B cell (primary cell): Measurements from ENCODE around the gene CHTF18. TPM values are rescaled to one million over a fixed set of nuclear protein-coding genes. Genes with fewer than 3 reads are reported as not detected.

ENCODE experiments used
- ATAC-seq: fragments of 200-7000 bp; cut with Tn5 transposase; one replicate; pipeline ENCODE4 v1.10.0; 2021; ENCODE audit warnings: low read depth, mild to moderate bottlenecking, moderate number of reproducible peaks, moderate library complexity
- CTCF ChIA-PET: fragments of 350-600 bp; sonication (Branson Sonifier 250); formaldehyde crosslinking; loops from one replicate; lab custom pipeline; 2021; ENCODE audit warnings: antibody characterized with exemption, inconsistent platforms; lab: Charles Lee
- POLR2A ChIA-PET: fragments of 350-600 bp; sonication (Branson Sonifier 250); formaldehyde crosslinking; loops from one replicate; lab custom pipeline; 2021; ENCODE audit warnings: antibody characterized with exemption; lab: Charles Lee
- DNase-seq: peaks from one replicate; pipeline ENCODE4 v3.0.0; 2013
- H2AFZ ChIP-seq: 2 replicates; pipeline ENCODE4 v1.6.1; 2012; ENCODE audit warnings: mild to moderate bottlenecking, low read depth, low read length; ENCODE audit not compliant: insufficient read depth, poor library complexity, severe bottlenecking
- H3K27ac ChIP-seq, 2 donors: 1 replicate in 1 of 2; 2 replicates in 1 of 2; pipeline ENCODE4 v1.5.1; 2012 to 2013; ENCODE audit warnings: low read length in 2 of 2, mild to moderate bottlenecking in 2 of 2, moderate library complexity in 1 of 2
- H3K27me3 ChIP-seq, 4 experiments: fragments of 200-600 bp in 1 of 4; sonication (generic) in 1 of 4; replicated peaks in 1 of 4; 1 replicate in 2 of 4; 2 replicates in 2 of 4; pipeline versions ENCODE4 v1.6.1 to v1.7.0; 2013 to 2016; ENCODE audit warnings: low read length in 3 of 4, mild to moderate bottlenecking in 2 of 4, mixed read lengths in 1 of 4, moderate library complexity in 1 of 4; ENCODE audit not compliant: insufficient read depth in 4 of 4, control insufficient read depth in 3 of 4; ENCODE audit errors: control extremely low read depth in 1 of 4
- H3K36me3 ChIP-seq, 2 experiments: replicated peaks in 1 of 2; 1 replicate in 1 of 2; 2 replicates in 1 of 2; pipeline versions ENCODE4 v1.6.1 to v1.7.1; 2013; ENCODE audit warnings: low read length in 1 of 2; ENCODE audit not compliant: insufficient read depth in 2 of 2, control insufficient read depth in 1 of 2; ENCODE audit errors: control extremely low read depth in 1 of 2, extremely low read depth in 1 of 2
- H3K4me1 ChIP-seq, 2 donors: fragments of 200-600 bp in 1 of 2; sonication (generic) in 1 of 2; 1 replicate in 1 of 2; 2 replicates in 1 of 2; pipeline versions ENCODE4 v1.5.1 to v1.6.1; 2013 to 2017; ENCODE audit warnings: low read length in 2 of 2; ENCODE audit not compliant: control insufficient read depth in 2 of 2, insufficient read depth in 2 of 2
- H3K4me2 ChIP-seq: replicated peaks from 2 replicates; pipeline ENCODE3; 2012; ENCODE audit warnings: mild to moderate bottlenecking, low read depth, low read length; ENCODE audit not compliant: poor library complexity, severe bottlenecking
- H3K4me3 ChIP-seq, 5 experiments: fragments of 200-600 bp in 1 of 5; sonication (generic) in 1 of 5; 1 replicate in 3 of 5; 2 replicates in 2 of 5; pipeline versions ENCODE4 v1.5.1 to v1.7.0; 2011 to 2016; ENCODE audit warnings: low read length in 4 of 5, mild to moderate bottlenecking in 4 of 5, low read depth in 2 of 5, control low read depth in 1 of 5, moderate library complexity in 1 of 5; ENCODE audit not compliant: insufficient read depth in 1 of 5; ENCODE audit errors: control extremely low read depth in 1 of 5, extremely low read depth in 1 of 5
- H3K79me2 ChIP-seq: fragments of 200-600 bp; sonication (generic); one replicate; pipeline ENCODE4 v1.6.0; 2016; ENCODE audit warnings: low read length; ENCODE audit not compliant: control insufficient read depth, insufficient read depth
- H3K9ac ChIP-seq: fragments of 200-600 bp; sonication (generic); 2 replicates; pipeline ENCODE4 v1.6.1; 2017; ENCODE audit warnings: mild to moderate bottlenecking, low read length, moderate library complexity
- H3K9me3 ChIP-seq, 3 donors: one replicate each; pipeline versions ENCODE4 v1.6.1 to v1.7.1; 2013; ENCODE audit warnings: low read length in 2 of 3; ENCODE audit not compliant: control insufficient read depth in 2 of 3, insufficient read depth in 1 of 3; ENCODE audit errors: control extremely low read depth in 1 of 3
- H4K20me1 ChIP-seq: 2 replicates; pipeline ENCODE4 v1.6.0; 2012; ENCODE audit warnings: mild to moderate bottlenecking, low read length; ENCODE audit not compliant: insufficient read depth, control insufficient read depth, poor library complexity, severe bottlenecking
- H3K27ac Mint-ChIP-seq: one replicate; pipeline ENCODE4 v1.8.0; 2021; ENCODE audit warnings: mixed read lengths
- H3K27me3 Mint-ChIP-seq: one replicate; pipeline ENCODE4 v1.8.0; 2021; ENCODE audit warnings: mixed read lengths
- H3K4me1 Mint-ChIP-seq: one replicate; pipeline ENCODE4 v1.8.0; 2021; ENCODE audit warnings: mixed read lengths
- H3K4me3 Mint-ChIP-seq: one replicate; pipeline ENCODE4 v1.8.0; 2021; ENCODE audit warnings: mixed read lengths
- H3K9me3 Mint-ChIP-seq: one replicate; pipeline ENCODE4 v1.8.0; 2022; ENCODE audit warnings: mixed read lengths; ENCODE audit not compliant: insufficient read depth
- CTCF ChIP-seq: fragments of 200-600 bp; IDR thresholded peaks from one replicate; pipeline ENCODE4 v1.8.0; 2022; ENCODE audit warnings: antibody characterized with exemption, mild to moderate bottlenecking
- EZH2 ChIP-seq: IDR thresholded peaks from 2 replicates; pipeline ENCODE4 v1.6.1; 2012; ENCODE audit warnings: borderline replicate concordance, low read depth, mild to moderate bottlenecking, moderate library complexity, low read length; ENCODE audit not compliant: insufficient read depth, poor library complexity, severe bottlenecking
- WGBS: methylation state at CpG from one replicate; pipeline ENCODE4 v1.1.5; 2013; ENCODE audit warnings: missing lambda C conversion rate; ENCODE audit not compliant: insufficient coverage; 5-methylcytosine and 5-hydroxymethylcytosine counted together
- intact Hi-C: fragments of 100-400 bp; cut with micrococcal nuclease; formaldehyde crosslinking; loops from one replicate; pipeline ENCODE4 v1.10.0; 2022
- polyA plus RNA-seq: library from polyadenylated mRNA; depleted of rRNA; stranded (reverse); fragments of >200 nt; gene quantifications from 2 replicates; pipeline ENCODE4 v1.2.3, GENCODE V29; 2012
- total RNA-seq, 2 donors: library from RNA; stranded (reverse); fragments of 120-200 nt in 1 of 2; gene quantifications; 1 replicate in 1 of 2; 2 replicates in 1 of 2; pipeline versions ENCODE4 v1.2.3 to v1.2.4, GENCODE V29; 2013 to 2022

CHTF18 gene
- total and polyA plus RNA-seq, 2 donors (not counting 1 experiment from before 2014, with no cell fraction given): 72.3 to 76.1 TPM

- Histone ChIP-seq H4K20me1 (no peaks in the 10 kb centered on the region), H2AFZ (no peak overlapping the region), H3K4me1 (peaks cover 4 to 6% of the 10 kb centered on the region in 2 donors), H3K36me3 (no peaks in the 10 kb centered on the region), H3K9me3 (peaks cover 0 to 4% (median 0%) of the 10 kb centered on the region in 3 donors), H3K4me3 (no peak overlapping the region), H3K9ac (no peak overlapping the region), H3K79me2 (no peaks in the 10 kb centered on the region), H3K27me3 (peaks cover 0 to 2% (median 0%) of the 10 kb centered on the region in 4 experiments), H3K27ac (no peak overlapping the region), H3K4me2 (no peak overlapping the region)
- no peak overlapping the region for H3K27ac Mint-ChIP-seq
- POLR2A ChIA-PET: interaction anchor here (0.7 kb wide), 1 partner anchor 185 kb away, joined by 3 read pairs; the partner anchor contains the start of gene PIGQ
- intact Hi-C loops: no loop called here
- CTCF ChIA-PET: no interaction called here
- peaks cover 3% of the 10 kb centered on the region for H3K9me3 Mint-ChIP-seq
- 5% methylated on average over 7 of the region's 11 CpGs for WGBS
- ATAC-seq (no peak), DNase-seq (no peak)
- TF ChIP-seq CTCF: no peak
- no peak for TF ChIP-seq EZH2
- peaks cover 11% of the 10 kb centered on the region for H3K27me3 Mint-ChIP-seq
- H3K4me3 Mint-ChIP-seq: no peak overlapping the region
- H3K4me1 Mint-ChIP-seq: peaks cover 1% of the 10 kb centered on the region
Measured at GRCh38 chr16:754656-755055, 33.8 kb upstream of the CHTF18 start.

GRCh38 chr16:756428-756827 is 32.0 kb upstream of the CHTF18 start:
- Histone ChIP-seq H3K4me2 (no peak overlapping the region), H3K27me3 (peaks cover 0 to 2% (median 0%) of the 10 kb centered on the region in 4 experiments), H3K36me3 (no peaks in the 10 kb centered on the region), H3K4me3 (no peak overlapping the region), H3K27ac (no peak overlapping the region), H2AFZ (no peak overlapping the region), H3K9ac (no peak overlapping the region), H4K20me1 (no peaks in the 10 kb centered on the region), H3K9me3 (peaks cover 0 to 4% (median 0%) of the 10 kb centered on the region in 3 donors), H3K4me1 (peaks cover 4 to 6% of the 10 kb centered on the region in 2 donors), H3K79me2 (no peaks in the 10 kb centered on the region)
- H3K4me1 Mint-ChIP-seq: peaks cover 1% of the 10 kb centered on the region
- TF ChIP-seq EZH2: no peak
- no peak for TF ChIP-seq CTCF
- H3K27me3 Mint-ChIP-seq: peaks cover 14% of the 10 kb centered on the region
- no peak overlapping the region for H3K4me3 Mint-ChIP-seq
- peaks cover 3% of the 10 kb centered on the region for H3K9me3 Mint-ChIP-seq
- CTCF ChIA-PET: no interaction called here
- intact Hi-C loops: no loop called here
- no peak for ATAC-seq
- DNase-seq: no peak
- WGBS: 76% methylated on average over 2 of the region's 5 CpGs
- H3K27ac Mint-ChIP-seq: no peak overlapping the region
- POLR2A ChIA-PET: no interaction called here
